Measurements from ENCODE around the gene TTC39C. TPM values are rescaled to one million over a fixed set of nuclear protein-coding genes. Genes with fewer than 3 reads are reported as not detected.
A peak's percentile ranks its signal among the peaks of the same experiment; 100 is the strongest.

The TTC39C gene
- total and polyA plus RNA-seq, 3 donors from 2014 or later, result 57.7 to 70.4 (median 68.3) TPM

- intact Hi-C loops (cut with DNase I; ENCODE audit: low total_unique reads), result no loop called here
- Histone ChIP-seq H3K4me3 (no peak overlapping the region), H3K36me3 (ENCODE audit: low read depth, missing control alignments) (no peaks in the 10 kb centered on the region), H3K9me3 (no peaks in the 10 kb centered on the region), H3K27ac (no peak overlapping the region), H3K27me3 (no peaks in the 10 kb centered on the region), H3K4me1 (no peaks in the 10 kb centered on the region)
- no peak for TF ChIP-seq CTCF (IDR thresholded peaks at IDR 0.05)
- TF ChIP-seq POLR2A (IDR thresholded peaks at IDR 0.05), result no peak
- WGBS, 2 donors, result 86 to 92% methylated on average over 7 of the region's 7 CpGs
- no peak for DNase-seq
Observed at GRCh38 chr18:24010673-24011072, 3.9 kb upstream of the TTC39C start.

GRCh38 chr18:24011123-24011917, 3.2 kb upstream of the TTC39C start:
- DNase-seq, result no peak
- intact Hi-C loops (cut with DNase I; ENCODE audit: low total_unique reads), result no loop called here

GRCh38 chr18:24013051-24013450, 1.5 kb upstream of the TTC39C start:
- intact Hi-C loops (cut with DNase I; ENCODE audit: low total_unique reads), result no loop called here
- no peak overlapping the region for H3K27ac ChIP-seq
- no peaks in the 10 kb centered on the region for H3K27me3 ChIP-seq
- no peak for DNase-seq
- H3K4me3 ChIP-seq, result no peak overlapping the region
- TF ChIP-seq CTCF (IDR thresholded peaks at IDR 0.05), result no peak
- TF ChIP-seq POLR2A (IDR thresholded peaks at IDR 0.05), result no peak
- H3K4me1 ChIP-seq, result peaks cover 10% of the 10 kb centered on the region
- no peaks in the 10 kb centered on the region for H3K9me3 ChIP-seq
- 46 to 47% methylated on average over 2 of the region's 2 CpGs for WGBS, 2 donors
- H3K36me3 ChIP-seq (ENCODE audit: low read depth, missing control alignments), result no peaks in the 10 kb centered on the region

More at GRCh38 chr18:24011123-24011917, 3.2 kb upstream of the TTC39C start:
- H3K27me3 ChIP-seq, result no peaks in the 10 kb centered on the region
- no peak overlapping the region for H3K4me3 ChIP-seq
- H3K4me1 ChIP-seq, result peaks cover 3% of the 10 kb centered on the region
- no peaks in the 10 kb centered on the region for H3K9me3 ChIP-seq
- WGBS, 2 donors, result 85 to 86% methylated on average over 5 of the region's 5 CpGs
- no peak overlapping the region for H3K27ac ChIP-seq
- TF ChIP-seq POLR2A (IDR thresholded peaks at IDR 0.05), result no peak
- TF ChIP-seq CTCF (IDR thresholded peaks at IDR 0.05), result no peak
- H3K36me3 ChIP-seq (ENCODE audit: low read depth, missing control alignments), result no peaks in the 10 kb centered on the region

GRCh38 chr18:24014986-24015638, 558 bp downstream of the TTC39C start:
- no peaks in the 10 kb centered on the region for H3K27me3 ChIP-seq
- peak; percentile 55 for DNase-seq
- peaks cover 13% of the 10 kb centered on the region for H3K4me1 ChIP-seq
- peak overlapping the region; percentile 72 to 82 for H3K4me3 ChIP-seq
- 1% methylated on average over 33 to 50 of the region's 50 CpGs for WGBS, 2 donors
- H3K9me3 ChIP-seq, result no peaks in the 10 kb centered on the region
- intact Hi-C loops (cut with DNase I; ENCODE audit: low total_unique reads), result no loop called here
- peak overlapping the region; percentile 76 to 81 for H3K27ac ChIP-seq
- no peaks in the 10 kb centered on the region for H3K36me3 ChIP-seq (ENCODE audit: low read depth, missing control alignments)
- TF ChIP-seq CTCF (IDR thresholded peaks at IDR 0.05) (no peak), POLR2A (IDR thresholded peaks at IDR 0.05) (no peak)
